Measurements from ENCODE around the gene DCHS2. TPM values are rescaled to one million over a fixed set of nuclear protein-coding genes. Genes with fewer than 3 reads are reported as not detected.

DCHS2 gene
- polyA plus RNA-seq, 3 donors = not detected

DNA sequence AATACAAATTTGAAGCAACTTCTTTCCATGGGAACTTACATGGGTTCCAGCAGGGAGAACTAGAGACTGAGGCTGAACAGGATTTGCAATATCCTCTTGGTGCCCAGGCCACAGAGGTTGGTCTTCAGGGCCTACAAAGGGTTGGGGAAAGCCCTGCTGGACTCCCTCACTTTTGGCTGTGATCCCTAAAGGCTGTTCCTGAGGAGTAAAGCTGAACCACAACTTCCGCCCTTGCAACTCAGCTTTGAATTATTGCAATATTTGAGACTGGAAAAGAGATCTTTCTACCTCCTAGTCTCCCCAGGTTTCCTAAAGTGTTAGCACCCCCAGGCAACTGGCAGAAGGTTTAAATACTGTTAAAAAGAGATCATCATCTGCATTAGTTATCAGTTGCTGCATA lies 26.9 kb downstream of the DCHS2 start:
- Histone ChIP-seq H3K9ac (ENCODE audit: insufficient read depth, low read length, poor library complexity, severe bottlenecking) (no peak overlapping the region), H3K27ac (ENCODE audit: low read depth in 1 of 2, low read length in 2 of 2) (no peak overlapping the region), H3K4me2 (replicated peaks; ENCODE audit: extremely low read depth, low read length, poor library complexity, severe bottlenecking) (no peak overlapping the region), H3K9me3 (replicated peaks in 1 of 2; ENCODE audit: control insufficient read depth in 1 of 2, insufficient read depth in 1 of 2, low read length in 2 of 2) (no peaks in the 10 kb centered on the region), H4K20me1 (ENCODE audit: insufficient read depth, low read length) (no peaks in the 10 kb centered on the region), H3K4me3 (replicated peaks in 1 of 3; ENCODE audit: low read depth in 2 of 3, low read length in 3 of 3) (no peak overlapping the region), H2AFZ (ENCODE audit: insufficient read depth, low read depth, low read length, poor library complexity, severe bottlenecking) (no peak overlapping the region), H3K4me1 (ENCODE audit: control insufficient read depth in 1 of 2, insufficient read depth in 2 of 2, low read length in 2 of 2) (no peaks in the 10 kb centered on the region), H3K79me2 (ENCODE audit: insufficient read depth, low read length) (no peaks in the 10 kb centered on the region), H3K36me3 (replicated peaks in 1 of 2; ENCODE audit: control insufficient read depth in 1 of 2, insufficient read depth in 2 of 2, low read length in 2 of 2) (no peaks in the 10 kb centered on the region), H3K27me3 (ENCODE audit: control insufficient read depth in 2 of 2, insufficient read depth in 2 of 2, low read length in 2 of 2) (no peaks in the 10 kb centered on the region)
- intact Hi-C loops (cut with micrococcal nuclease) = no loop called here
- no CpG with 5 or more reads among the region's 1 CpG for WGBS (ENCODE audit: insufficient coverage)
- Mint-ChIP-seq H3K4me3 (no peak overlapping the region), H3K4me1 (no peaks in the 10 kb centered on the region), H3K27ac (no peak overlapping the region), H3K27me3 (ENCODE audit: low read depth in 3 of 3) (peaks cover under 1 to 4% (median 3%) of the 10 kb centered on the region in 3 donors), H3K9me3 (peaks cover 0 to 3% (median 0%) of the 10 kb centered on the region in 7 donors), H3K36me3 (no peaks in the 10 kb centered on the region)
- TF ChIP-seq, protein P1, sequence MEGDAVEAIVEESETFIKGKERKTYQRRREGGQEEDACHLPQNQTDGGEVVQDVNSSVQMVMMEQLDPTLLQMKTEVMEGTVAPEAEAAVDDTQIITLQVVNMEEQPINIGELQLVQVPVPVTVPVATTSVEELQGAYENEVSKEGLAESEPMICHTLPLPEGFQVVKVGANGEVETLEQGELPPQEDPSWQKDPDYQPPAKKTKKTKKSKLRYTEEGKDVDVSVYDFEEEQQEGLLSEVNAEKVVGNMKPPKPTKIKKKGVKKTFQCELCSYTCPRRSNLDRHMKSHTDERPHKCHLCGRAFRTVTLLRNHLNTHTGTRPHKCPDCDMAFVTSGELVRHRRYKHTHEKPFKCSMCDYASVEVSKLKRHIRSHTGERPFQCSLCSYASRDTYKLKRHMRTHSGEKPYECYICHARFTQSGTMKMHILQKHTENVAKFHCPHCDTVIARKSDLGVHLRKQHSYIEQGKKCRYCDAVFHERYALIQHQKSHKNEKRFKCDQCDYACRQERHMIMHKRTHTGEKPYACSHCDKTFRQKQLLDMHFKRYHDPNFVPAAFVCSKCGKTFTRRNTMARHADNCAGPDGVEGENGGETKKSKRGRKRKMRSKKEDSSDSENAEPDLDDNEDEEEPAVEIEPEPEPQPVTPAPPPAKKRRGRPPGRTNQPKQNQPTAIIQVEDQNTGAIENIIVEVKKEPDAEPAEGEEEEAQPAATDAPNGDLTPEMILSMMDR (IDR thresholded peaks at IDR 0.05) = no peak
- DNase-seq = no peak

DNA sequence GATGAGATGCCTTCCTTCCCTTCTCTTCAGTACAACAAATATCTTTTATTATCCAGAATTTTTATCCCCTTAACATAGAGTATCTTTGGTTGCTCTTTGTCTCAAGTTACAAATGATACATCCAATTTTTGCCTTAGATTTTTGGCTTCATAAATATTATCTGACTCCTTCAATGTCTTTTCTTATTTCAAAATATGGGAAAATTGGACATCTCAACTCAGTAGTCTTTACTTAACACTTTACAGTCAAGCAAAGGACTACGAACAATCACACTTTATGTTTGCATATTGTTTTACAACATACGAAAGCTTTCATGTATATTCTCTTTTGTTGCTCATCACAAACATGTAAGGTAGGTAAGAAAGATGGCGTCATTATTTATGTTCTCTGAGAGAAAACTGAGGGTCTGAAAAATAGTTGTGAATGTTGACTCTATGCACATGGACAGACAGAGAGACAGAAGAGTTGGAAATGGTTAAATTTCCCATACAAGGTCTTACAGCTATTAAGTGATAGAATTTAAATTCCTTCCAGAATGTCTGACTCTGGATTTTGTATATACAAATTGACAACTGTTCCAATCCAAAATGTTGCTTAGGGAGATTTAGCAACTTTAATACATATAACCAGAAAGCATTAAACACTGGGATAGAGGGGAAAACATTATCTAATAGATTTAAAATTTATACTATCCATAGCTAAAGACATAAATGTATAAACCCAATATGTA lies 29.4 kb downstream of the DCHS2 start:
- H3K9me3 ChIP-seq (replicated peaks in 1 of 2; ENCODE audit: control insufficient read depth in 1 of 2, insufficient read depth in 1 of 2, low read length in 2 of 2) = no peaks in the 10 kb centered on the region
- Mint-ChIP-seq H3K4me3 (no peak overlapping the region), H3K36me3 (no peaks in the 10 kb centered on the region), H3K27me3 (ENCODE audit: low read depth in 3 of 3) (peaks cover 3 to 4% (median 3%) of the 10 kb centered on the region in 3 donors), H3K4me1 (no peaks in the 10 kb centered on the region), H3K27ac (no peak overlapping the region), H3K9me3 (peaks cover 0 to 2% (median 0%) of the 10 kb centered on the region in 7 donors)
- no peak overlapping the region for H2AFZ ChIP-seq (ENCODE audit: insufficient read depth, low read depth, low read length, poor library complexity, severe bottlenecking)
- no peak overlapping the region for H3K4me3 ChIP-seq (replicated peaks in 1 of 3; ENCODE audit: low read depth in 2 of 3, low read length in 3 of 3)
- H3K9ac ChIP-seq (ENCODE audit: insufficient read depth, low read length, poor library complexity, severe bottlenecking) = no peak overlapping the region
- H3K4me2 ChIP-seq (replicated peaks; ENCODE audit: extremely low read depth, low read length, poor library complexity, severe bottlenecking) = no peak overlapping the region
- WGBS (ENCODE audit: insufficient coverage) = no CpG with 5 or more reads among the region's 3 CpGs
- no peak for DNase-seq
- TF ChIP-seq, protein P1 (IDR thresholded peaks at IDR 0.05) = no peak
- no peaks in the 10 kb centered on the region for H3K79me2 ChIP-seq (ENCODE audit: insufficient read depth, low read length)
- H3K27ac ChIP-seq (ENCODE audit: low read depth in 1 of 2, low read length in 2 of 2) = no peak overlapping the region
- intact Hi-C loops (cut with micrococcal nuclease) = no loop called here
- no peaks in the 10 kb centered on the region for H3K36me3 ChIP-seq (replicated peaks in 1 of 2; ENCODE audit: control insufficient read depth in 1 of 2, insufficient read depth in 2 of 2, low read length in 2 of 2)
- H3K27me3 ChIP-seq (ENCODE audit: control insufficient read depth in 2 of 2, insufficient read depth in 2 of 2, low read length in 2 of 2) = no peaks in the 10 kb centered on the region
- H4K20me1 ChIP-seq (ENCODE audit: insufficient read depth, low read length) = no peaks in the 10 kb centered on the region
- no peaks in the 10 kb centered on the region for H3K4me1 ChIP-seq (ENCODE audit: control insufficient read depth in 1 of 2, insufficient read depth in 2 of 2, low read length in 2 of 2)

Measured in CD14-positive monocyte (primary cell).